IPS DF 19.7 (cell line): Measurements from ENCODE around the gene ERGIC2.
"Not testable (repeated sequence)": the region's sequence is repeated elsewhere in the genome, so short reads cannot be mapped to it uniquely, and the experiment has no call there.

Experiments used
- DNase-seq: peaks from one replicate; pipeline ENCODE4 v3.0.0-alpha.2; 2013; ENCODE audit warnings: low read depth, low spot score

The ERGIC2 gene, protein sequence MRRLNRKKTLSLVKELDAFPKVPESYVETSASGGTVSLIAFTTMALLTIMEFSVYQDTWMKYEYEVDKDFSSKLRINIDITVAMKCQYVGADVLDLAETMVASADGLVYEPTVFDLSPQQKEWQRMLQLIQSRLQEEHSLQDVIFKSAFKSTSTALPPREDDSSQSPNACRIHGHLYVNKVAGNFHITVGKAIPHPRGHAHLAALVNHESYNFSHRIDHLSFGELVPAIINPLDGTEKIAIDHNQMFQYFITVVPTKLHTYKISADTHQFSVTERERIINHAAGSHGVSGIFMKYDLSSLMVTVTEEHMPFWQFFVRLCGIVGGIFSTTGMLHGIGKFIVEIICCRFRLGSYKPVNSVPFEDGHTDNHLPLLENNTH

DNA sequence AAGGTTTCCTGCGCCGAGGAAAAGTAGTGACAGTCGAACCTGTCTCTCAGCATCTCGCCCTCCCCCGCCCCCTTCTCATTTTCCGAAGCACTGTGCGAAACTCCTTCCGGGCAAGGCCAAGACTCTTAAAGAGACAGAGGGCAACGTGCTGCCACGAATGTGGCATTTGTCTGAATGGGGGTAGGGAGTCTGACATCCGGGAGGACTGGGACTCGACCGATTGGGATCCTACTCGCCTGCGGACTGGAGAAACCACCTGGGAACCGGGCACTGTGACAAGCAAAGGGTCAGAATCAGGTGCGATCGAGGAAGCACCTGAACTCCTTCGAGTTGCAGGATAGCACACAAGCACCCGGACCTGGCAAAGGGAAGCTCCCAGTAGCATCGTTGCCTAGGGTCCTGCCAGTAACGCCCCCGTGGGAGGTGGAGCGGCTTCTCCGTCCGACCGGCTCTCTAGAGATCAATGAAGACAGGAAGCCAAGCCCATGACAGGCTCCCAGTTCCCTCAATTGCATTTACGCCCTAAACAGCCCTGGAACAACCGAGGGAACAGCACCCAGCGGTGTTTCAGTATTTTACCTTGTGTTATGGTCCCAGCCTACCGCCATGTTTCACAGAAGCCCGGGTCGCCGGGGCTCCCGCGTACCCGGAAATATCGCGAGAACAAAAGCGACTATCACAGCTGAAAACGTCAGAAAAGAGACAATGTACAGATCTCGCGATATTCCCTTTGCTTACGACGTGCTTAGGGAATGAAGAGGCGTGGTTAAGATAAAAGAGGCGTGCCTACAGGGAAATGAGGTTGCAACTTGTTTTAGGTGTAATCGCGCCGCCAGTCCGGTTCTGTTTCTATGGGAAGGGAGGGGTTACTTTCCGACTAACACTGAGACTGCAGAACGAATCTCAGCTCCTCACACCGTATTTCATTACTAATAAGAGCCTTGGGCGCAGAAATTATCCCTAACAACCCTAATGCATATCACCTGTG, at the start of gene ERGIC2:
ERGIC2 (minus strand) TSS at position 637 of the 988 bp plus-strand sequence. CDS start 9,539 bp downstream, outside the sequence.
- peak; percentile 99 for DNase-seq

DNA sequence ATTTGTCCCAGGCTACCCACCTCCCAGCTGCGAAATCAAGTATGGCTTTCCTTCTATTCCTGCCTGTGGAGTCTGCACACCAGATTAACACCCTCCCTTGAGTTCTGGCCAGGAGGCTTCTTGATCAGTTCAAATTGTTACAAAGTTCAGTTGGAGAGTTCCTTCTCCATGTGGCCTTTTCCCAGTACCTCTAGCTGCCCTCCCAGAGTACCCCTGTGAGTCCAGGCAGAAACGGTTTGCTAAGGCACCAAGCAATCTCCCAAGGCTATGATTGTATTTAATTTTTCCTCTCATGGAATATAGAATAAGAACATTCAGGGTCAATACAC, 49.7 kb upstream of the ERGIC2 start:
- no peak for DNase-seq

DNA sequence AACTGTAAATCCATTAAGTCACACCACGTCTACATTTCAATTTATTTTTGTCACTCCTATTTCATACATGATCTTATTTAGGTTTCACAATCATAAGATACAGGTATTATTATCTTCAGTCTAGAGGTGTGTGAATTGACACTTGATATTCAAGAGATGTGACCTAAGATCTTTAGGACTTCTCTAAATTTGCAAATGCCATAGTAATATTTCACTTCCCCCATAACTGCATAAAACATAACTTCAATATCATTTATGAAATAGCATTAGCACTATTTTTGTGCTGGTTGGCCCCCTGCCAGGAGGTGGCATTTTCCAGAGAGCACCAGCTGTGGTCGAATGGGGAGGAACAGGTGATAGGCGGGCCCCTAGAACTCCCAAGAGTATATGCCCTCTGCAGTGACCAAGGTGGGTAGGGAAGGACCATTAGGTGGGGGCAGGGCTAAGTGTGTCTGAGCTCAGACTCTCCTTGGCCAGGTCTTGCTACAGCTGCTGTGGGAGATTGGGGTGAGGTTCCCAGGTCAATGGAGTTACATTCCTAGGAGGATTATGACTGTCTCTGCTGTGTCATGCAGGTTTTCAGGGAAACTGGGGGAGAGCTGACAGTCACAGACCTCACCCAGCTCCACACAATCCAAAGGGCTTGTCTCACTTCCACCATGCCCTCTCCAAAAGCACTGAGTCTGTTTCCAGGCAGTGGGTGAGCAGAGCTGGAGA, 49.2 kb upstream of the ERGIC2 start:
- no peak for DNase-seq

DNA sequence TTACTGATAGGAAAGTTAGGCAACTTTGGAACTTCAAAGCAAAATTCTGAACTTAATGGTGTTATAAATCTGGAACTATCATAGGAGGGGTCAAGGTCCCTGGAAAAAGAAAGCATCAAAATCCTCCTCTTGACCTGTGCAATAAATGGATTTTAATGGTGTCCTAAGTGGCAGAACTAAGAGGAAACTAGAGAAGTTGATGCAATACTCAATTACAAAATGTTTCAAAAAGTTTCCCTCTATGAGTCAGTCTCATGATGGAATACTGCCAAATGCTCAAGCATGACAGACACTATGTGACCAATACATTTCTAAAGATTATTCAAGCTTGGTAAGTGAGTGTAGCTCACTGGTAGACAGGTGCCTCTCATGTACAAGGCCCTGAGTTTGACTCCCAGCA, 47.7 kb upstream of the ERGIC2 start:
- DNase-seq: no peak

DNA sequence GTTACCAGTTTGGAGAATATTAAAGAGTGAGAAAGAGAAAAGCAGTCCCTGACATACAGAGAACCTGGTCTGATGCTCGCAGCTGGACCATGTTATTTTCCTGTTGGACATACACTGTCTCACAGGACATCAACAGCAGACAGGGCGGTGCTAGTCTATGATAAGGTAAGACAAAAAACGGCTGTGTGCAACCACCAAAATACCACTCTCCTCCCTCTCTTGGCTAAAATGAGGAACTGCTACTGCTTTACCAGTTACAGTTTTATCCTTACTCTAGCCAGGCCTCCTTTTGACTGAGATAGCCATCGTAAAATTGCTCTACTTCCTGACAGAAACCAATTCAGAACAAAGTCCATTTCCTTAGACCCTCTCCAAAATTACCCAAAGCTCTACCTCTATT, 47.0 kb upstream of the ERGIC2 start:
- DNase-seq: no peak

DNA sequence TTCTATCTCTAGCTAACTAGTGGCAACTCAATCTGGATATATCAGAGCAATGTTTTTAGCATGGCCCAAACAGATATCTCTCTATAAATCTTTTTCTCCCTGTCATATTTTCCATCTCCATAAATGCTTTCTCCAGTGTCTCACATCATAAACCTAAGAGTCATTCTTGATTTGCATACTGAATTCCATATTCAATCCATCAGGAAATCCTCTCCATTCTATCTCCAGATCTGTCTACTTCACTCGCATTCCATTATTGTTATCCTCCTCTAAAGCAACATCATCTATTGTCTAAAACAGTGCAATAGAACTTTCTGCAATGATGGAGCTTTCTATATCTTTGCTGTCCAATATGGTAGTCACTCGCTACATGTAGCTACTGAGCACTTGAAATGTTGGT, 45.5 kb upstream of the ERGIC2 start:
- no peak for DNase-seq

DNA sequence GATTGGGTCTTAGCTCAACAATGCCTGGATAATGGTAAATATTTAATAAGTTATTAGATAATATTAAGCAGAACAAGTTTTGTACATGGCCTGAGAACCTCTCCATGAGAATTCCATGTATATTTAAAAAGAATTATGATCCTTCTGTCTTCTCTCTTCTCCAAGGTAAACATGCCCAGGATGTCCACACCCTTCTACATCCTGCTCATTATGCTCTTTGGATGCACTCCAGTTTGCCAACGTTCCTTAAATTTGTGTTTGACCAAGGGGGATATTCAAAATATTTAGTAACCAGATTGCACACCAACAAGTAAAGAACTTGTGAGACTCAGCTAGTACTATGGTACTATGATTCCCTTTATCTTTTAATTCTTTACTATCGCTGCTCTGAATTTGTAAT, 44.8 kb upstream of the ERGIC2 start:
- DNase-seq: no peak

DNA sequence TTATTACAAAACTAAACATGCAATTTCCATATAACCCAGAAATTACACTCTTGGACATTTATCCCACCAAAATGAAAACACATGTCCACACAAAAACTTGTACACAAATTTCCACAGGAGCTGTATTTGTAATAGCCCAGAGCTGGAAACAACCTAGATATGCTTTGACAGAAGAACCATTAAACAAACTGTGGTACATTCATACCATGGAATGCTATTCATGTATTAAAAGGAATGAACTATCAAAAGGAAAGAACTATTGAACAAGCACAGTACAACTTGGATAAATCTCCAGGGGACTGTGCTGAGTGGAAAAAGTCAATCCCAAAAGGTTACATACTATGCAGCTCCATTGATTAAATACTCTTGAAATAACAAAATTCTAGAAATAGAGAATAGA, 35.8 kb upstream of the ERGIC2 start:
- DNase-seq: no peak

DNA sequence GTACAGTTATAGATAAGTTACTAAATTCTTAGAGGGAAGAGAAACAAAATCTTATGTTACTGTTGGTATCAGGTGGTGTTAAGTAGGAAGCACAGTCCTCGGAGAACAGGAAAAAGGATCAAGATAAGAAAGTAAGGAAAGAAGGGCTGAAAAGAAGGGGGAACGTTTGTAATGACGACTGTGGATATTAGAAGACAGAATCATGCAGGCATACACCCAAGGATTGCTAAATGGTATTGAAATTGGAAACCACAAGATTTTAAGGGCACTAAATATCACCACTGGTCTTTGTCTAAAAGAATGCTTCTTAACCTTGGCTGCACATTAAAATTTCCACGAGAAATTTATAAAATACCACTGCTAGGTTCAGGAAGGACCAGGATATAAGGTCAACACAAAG, 34.1 kb upstream of the ERGIC2 start:
- no peak for DNase-seq

DNA sequence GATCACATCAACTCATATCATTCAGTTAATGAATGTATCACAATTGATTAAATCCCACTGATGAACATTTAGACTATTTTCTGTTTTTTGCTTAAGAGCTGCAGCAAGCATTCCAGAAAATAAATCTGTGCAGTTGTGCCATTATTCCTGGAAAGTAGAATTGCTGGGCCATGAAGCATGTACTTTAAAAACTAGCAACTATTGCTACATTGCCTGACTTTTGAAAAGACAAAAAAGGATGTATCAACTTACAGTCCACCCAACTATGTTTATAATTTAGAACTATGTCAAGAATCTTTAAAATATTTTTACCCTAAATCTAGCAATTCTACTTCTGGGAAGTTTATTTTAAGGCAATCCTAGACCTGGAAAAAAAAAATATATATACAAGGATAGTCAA, 33.4 kb upstream of the ERGIC2 start:
- no peak for DNase-seq

DNA sequence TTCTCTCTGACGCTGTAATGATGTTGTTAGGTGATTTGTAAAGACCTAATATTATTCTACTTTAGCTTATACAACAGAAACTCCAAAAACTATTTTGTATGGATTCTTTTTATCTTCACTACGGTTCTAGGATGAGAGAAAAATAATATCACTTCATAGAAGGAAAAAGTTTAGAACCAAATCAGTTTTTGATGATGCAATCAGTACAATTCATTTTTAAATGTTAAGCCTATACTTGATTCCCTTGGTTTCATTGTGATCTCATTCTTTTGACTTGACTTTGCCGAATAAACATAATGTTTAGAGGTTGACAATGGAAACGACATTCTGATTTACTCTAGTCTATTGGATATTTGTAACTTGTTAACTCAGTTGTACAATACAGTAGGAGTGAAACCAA, 24.6 kb upstream of the ERGIC2 start:
- no peak for DNase-seq

DNA sequence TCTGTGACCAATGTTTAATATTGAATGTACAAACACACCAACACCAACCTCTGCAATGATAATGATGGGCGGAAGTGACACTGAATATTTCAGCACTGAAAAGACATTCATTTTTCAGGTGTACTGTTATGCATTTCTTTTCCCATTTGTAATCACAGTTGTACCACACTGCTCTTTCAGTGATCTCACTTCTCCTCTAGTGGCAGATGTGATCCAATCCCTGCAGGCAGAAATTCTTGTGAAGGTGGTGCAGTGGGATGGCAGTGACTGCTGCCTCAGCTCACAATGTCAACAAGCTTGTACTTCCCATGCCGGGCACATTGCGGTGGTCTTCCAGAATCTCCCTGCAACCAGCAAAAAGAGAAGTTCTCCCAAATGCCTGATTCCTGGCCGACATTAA, 23.0 kb upstream of the ERGIC2 start:
- no peak for DNase-seq

DNA sequence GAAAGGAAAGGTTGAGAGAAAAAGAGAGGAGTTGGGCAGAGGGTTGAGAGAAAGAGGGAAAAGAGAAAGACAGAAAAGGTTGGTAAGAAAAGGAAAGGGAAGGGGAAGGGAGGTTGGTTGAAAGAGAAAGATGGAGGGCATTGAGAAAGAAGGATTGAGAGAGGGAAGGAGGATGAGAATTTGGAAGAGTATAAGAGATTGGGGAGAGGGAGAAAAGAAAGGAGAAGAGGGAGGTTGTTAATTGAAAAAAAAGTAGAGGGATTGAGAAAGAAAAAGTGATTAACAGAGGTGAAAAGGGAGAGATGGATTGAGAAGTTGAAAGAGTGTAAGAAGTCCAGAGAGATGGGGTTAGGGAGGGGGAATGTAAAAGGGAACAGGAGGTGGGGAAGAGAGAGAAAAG, 21.5 kb upstream of the ERGIC2 start:
- no peak for DNase-seq

DNA sequence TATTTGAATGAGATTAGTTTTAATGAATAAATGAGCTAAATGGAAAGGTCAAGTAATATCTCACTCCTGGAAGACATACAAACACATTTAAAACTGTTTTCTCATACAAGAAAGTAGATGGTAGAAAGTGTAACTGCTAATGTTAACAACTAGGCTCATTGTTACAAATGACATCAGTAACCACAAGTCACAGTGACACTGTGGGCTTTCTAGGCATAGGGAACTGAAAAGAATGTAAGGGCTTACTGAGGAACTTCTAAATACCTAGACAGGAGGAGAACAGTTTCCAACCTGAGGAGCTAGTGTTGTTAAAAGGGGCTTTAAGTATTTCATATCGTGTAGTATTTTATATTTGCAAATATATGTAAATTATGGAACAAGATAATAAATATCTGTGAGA, 17.5 kb upstream of the ERGIC2 start:
- DNase-seq: no peak

DNA sequence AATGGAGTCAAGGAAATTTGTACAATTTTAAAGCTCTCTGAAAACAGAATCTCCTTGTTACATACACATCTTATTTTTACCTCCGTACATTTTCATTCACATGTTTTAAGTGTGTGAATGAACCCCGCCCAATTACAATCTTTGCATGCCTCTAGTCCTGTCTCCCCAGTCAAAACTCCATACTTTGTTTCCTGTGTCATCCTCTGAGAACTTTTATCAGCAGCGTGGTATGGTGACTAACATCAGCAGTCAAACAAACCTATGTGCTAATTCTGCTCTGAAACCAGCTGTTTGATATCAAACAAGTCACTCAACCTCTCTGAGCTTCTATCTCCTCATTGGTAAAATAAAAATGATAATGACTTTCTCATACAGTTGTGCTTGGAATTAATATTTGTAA, 15.8 kb upstream of the ERGIC2 start:
- no peak for DNase-seq

DNA sequence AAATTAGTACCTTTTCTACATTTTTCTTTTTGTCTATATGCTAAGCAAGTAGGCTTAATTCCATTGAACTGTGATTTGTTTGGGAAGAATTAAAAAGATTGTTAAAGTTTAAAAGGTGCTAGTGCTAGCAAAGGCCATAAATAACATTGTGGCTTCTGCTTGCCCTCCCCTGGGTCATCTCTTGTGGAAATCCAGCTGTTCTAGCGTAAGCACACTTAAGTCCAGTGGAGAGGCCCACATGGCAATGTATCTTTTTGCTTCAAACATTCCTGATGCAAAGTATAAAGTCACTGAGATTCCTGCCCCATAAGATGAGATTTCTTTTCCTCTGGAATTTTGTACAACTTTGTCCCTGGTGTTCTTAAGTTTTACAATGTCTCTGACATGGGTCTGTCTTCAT, 14.4 kb upstream of the ERGIC2 start:
- DNase-seq: no peak

DNA sequence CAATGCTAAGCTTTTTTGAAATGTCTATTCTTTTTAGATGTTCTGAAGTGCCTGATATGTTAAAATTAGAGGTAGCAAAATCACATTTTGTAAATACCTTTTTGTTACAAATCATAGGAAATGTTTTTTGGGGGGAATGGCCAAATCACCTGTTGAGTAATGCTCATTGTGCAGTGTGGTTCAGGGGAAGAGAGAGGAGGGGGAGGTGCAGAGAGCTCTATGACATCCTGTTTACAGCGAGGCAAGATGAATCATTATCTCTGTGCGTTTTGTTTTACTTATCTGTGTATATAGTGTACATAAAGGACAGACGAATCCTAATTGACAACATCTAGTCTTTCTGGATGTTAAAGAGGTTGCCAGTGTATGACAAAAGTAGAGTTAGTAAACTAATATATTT, 9.4 kb upstream of the ERGIC2 start:
- not testable (repeated sequence) for DNase-seq

DNA sequence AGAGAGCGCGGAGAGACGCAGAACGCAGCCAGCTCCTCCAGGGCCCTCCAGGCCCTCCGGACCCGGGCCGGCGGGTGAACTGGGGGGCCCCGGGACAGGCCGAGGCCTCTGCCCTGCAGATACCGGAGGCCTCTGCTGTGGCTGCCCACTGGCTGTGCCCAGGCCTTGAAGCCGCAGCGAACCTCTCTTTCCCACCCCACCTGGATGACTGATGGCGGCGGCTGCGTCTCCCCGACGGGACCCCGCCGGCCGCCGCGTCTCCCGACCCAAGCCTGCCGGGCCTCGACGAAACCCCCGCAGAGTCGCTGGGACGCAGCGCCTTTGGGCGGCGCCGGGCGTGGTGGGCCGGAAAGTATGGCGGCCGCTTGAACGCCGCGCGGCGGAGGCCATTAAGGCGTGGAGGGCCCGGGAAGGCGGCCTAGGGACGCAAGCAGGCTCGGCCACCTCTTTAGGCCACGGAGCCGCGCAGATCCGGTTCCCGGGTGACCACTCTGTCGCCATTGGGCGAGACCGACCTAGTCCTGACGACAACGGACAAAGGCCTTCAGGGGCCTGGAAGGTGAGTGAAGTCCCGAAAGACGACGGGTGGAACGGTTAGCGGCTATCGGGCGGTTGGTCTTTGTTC, 8.4 kb upstream of the ERGIC2 start:
- DNase-seq: no peak

DNA sequence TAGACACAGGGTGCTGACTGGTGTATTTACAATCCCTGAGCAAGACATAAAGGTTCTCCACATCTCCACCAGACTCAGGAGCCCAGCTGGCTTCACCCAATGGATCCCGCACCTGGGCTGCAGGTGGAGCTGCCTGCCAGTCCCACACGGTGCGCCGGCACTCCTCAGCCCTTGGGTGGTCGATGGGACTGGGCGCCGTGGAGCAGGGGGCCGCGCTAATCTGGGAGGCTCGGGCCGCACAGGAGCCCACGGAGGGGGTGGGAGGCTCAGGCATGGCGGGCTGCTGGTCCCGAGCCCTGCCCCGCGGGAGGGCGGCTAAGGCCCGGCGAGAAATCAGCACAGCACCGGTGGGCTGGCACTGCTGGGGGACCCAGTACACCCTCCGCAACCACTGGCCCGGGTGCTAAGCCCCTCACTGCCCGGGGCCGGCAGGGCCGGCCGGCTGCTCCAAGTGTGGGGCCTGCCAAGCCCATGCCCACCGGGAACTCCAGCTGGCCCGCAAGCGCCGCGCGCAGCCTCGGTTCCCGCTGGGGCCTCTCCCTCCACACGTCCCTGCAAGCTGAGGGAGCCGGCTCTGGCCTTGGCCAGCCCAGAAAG, 5.2 kb upstream of the ERGIC2 start:
- DNase-seq: not testable (repeated sequence)

DNA sequence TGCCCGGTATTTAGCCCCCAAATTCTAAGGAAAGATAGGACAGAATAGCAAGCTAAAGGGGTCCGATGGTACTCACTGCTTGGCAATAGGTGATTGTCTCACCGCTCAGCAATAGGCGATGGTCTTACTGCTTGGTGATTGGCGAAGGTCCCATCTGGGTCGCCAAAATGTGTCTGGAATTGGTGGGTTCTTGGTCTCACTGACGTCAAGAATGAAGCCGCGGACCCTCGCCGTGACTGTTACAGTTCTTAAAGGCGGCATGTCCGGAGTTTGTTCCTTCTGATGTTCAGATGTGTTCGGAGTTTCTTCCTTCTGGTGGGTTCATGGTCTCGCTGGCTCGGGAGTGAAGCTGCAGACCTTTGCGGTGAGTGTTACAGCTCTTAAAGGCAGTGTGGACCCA, 4.2 kb upstream of the ERGIC2 start:
- DNase-seq: not testable (repeated sequence)

DNA sequence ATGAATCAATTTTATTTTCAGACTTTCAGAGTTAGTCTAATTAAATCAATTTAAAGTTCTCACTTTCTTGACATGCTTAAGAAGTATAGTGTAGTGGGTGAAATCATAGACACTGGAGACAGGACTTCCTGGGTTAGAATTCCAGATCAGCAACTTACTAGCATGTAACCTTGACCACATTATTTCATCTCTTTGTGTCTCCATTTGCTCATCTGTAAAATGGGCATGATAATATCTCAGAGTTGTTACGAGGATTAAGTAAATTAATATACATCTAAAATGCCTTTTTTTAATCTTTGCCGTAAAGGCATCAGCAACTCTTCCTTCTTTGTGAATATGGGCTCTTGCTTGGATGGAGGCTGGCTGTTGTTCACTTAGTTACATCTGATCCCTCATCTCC, 1.3 kb upstream of the ERGIC2 start:
- no peak for DNase-seq
